HG03432 (cell line): ENCODE measurements around the gene ATP6V1C2.
"Not testable (repeated sequence)": the region's sequence is repeated elsewhere in the genome, so short reads cannot be mapped to it uniquely, and the experiment has no call there.

Experiments
- ATAC-seq: cut with Tn5 transposase; IDR thresholded peaks from one replicate; pipeline ENCODE4 v1.9.1; 2021; ENCODE audit warnings: mild to moderate bottlenecking, moderate library complexity; ENCODE audit not compliant: unreplicated experiment

ATP6V1C2 gene

GRCh38 chr2:10811517-10811916 lies 90.1 kb downstream of the ATP6V1C2 start:
- no peak for ATAC-seq

GRCh38 chr2:10812362-10813162 lies 91.1 kb downstream of the ATP6V1C2 start, which contains the start of gene PDIA6:
PDIA6 (minus strand) TSS chr2:10812785; CDS start chr2:10812696, 89 bp downstream.
- ATAC-seq = peak; percentile 91

DNA sequence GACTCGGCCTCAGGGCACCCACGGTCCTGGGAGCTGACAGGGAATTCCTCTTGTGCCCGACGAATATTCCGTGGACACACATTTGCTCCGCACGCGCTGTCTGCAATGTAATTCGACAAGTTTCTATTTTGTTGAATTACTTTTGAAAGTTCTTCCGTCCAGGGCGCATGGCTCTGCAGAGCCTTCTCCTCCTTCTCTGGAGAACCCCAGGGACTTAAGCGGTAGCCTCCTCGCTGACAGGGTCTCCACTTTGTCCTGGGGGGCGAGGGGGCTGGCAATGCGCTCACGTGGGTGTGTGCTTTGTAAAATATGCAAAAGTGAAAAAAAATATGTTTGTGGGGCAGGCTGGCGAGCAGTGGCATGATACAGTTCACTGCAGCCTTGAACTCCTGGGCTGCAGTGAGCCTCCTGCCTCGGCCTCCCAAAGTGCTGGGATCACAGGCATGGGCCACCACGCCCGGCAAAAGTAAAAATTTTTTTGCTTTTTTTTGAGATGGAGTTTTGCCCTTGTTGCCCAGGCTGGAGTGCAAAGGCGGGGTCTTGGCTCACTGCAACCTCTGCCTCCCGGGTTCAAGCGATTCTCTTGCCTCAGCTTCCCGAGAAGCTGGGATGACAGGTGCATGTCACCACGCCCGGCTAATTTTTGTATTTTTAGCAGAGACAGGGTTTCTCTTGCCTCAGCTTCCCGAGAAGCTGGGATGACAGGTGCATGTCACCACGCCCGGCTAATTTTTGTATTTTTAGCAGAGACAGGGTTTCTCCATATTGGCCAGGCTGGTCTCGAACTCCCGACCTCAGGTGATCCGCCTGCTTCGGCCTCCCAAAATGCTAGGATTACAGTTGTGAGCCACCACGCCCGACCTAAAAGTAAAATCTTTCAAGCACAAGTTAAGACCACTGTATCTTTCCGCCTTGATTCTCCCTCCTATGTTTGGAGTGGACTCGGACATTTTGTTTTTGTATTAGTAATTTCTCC lies 92.0 kb downstream of the ATP6V1C2 start:
- not testable (repeated sequence) for ATAC-seq

DNA sequence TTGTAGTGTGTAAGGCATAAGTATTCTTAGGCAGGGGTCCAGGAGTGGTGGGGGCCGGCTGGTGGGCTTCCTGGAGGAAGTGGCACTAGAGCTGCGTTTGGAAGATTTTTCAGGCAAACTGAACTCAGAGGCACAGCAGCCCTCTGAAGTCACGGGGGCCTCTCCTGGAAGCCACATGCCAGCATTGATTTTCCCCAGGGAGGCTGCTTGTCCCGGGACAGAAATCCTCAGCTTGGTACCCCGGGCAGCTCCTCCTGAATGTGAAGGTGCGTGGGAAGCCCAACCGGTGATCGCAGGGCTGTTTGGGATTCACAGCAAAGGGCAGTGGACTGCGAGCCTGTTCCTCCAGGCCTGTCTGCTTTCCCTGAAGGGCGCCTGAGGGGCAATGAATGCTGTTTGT lies 92.7 kb downstream of the ATP6V1C2 start:
- no peak for ATAC-seq

DNA sequence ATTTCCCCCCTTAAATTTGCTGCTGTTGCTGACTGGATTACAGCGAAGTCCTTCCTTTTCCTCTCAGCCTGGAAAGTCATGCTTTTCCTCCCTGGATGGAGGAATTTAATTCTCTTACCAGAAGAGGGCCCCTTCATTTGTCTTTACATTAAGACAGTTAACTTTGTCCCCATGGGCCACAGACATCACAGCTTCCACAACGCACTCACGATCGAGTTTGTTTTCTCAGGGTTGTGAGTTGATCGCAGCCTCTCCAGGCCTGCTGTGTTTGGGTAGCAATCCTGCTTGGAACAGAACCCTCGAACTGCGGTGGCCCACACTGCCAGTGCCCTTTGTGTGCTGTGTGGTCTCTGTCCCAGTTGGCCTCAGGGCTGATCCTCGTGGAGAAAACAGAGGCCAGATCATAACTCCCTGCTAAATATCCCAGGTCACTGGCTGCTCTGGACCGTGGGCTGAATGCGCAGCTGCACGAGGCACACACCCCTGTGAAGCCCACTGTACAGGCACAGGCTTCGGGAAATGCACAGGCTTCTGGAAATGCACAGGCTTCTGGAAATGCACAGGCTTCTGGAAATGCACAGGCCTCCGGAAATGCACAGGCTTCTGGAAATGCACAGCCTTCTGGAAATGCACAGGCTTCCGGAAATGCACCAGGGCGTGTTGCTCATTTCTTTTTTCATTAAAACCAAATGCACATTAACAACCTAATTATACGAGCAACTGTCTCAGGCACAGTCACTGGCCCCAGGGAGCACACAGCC lies 93.3 kb downstream of the ATP6V1C2 start:
- no peak for ATAC-seq

DNA sequence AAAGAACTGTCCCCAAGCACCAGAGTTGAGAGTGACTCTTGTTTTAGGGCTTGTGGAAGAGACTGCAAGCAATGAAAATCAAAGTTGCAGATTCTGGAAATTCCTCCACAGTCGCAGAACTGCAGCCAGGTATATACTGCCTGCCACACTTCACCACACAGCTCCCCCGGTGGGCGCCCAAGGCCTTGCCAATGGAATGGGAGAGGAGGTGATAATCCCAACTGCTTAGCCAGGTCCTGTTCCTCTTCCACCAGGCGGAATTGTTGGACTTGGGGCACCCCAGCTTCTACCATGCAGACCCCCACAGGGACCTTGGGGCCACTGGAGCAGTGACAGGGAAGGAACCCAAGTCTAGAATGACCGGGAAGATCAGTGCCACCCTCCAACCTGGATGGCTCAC lies 96.0 kb downstream of the ATP6V1C2 start:
- ATAC-seq = no peak

GRCh38 chr2:10818305-10818704 lies 96.9 kb downstream of the ATP6V1C2 start:
- ATAC-seq = not testable (repeated sequence)

- no peak for ATAC-seq
Measured at GRCh38 chr2:10818984-10819383, 97.6 kb downstream of the ATP6V1C2 start.

DNA sequence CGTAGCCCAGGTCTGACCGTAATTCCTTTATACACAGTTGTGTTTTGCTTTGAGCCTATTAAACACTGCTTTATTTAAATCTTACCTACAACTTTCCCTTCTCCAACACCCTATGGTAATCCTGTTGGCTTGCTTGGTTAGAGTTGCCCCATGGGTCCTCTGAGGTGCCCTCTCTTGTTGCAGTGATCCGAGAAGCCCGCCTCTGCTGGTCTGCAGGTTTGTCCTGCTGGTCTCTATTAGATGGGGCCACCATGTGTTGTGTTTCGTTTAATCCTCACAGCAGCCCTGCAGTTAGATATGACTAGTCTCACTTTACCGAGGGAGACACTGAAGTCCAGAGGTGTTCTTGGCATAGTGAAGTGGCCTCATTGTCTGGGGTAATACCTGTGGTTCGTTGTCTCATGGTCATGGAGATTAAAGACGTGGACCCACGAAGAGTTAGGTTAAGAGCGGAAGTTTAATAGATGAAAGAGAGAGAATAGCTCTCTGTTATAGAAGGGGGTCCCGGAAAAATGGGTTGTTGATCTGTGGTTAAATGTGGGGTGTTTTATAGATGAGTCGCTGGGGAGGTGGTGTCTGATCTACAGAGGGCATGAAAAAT lies 98.4 kb downstream of the ATP6V1C2 start:
- no peak for ATAC-seq

- ATAC-seq = no peak
Measured at GRCh38 chr2:10820562-10820961, 99.1 kb downstream of the ATP6V1C2 start.

DNA sequence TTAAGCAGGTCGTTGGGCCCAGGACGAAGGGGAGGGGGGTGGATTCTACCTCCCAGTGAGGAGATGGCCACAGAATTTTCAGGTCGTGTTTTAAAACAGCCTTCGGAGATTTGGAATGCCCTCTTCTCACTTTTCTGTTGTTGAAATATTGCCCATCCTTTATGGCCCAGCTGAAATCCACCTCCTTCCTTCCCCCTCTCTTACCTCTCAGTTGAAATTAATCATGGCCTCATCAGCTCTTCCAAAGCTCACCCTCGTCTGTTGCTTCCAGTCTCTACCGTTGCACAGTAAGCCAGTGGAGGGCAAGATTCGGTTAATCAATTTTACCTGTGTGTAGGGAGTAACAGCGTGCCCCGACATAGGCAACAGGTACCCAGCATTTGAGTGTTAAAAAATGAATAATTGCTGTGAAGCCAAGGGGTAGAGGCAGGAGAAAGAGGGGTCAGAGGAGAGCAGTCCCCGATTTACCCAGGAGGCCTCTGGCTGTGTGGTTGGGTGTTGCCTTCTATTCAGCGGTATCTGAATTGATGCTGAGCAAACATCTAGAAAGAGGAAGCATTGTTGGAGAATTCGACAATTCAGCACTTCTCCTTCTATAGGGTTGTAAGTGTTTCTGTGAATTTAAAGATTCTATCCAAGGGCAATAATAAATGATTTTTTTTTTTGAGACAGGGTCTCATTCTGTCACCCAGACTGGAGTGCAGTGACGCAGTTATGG lies 99.7 kb downstream of the ATP6V1C2 start:
- ATAC-seq = no peak

DNA sequence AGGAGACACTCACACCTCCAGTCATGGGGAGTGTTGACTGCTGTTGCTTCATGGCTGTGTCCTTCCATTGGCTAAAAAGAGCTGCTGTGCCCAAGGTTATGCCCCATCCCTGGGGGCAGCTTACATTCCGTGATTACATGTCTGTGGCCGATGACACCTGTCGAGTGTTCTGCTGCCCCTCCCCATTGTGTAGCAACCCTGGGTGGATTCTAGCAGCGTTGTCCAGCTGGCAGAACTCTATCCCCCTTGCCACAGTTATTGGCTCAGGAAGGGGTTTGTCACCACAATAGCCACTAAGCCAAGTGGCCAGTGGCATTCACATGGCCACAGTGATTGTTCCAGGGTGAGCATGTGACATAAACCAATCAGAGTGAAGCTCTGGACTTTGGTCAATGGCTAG lies 102.8 kb downstream of the ATP6V1C2 start:
- no peak for ATAC-seq

DNA sequence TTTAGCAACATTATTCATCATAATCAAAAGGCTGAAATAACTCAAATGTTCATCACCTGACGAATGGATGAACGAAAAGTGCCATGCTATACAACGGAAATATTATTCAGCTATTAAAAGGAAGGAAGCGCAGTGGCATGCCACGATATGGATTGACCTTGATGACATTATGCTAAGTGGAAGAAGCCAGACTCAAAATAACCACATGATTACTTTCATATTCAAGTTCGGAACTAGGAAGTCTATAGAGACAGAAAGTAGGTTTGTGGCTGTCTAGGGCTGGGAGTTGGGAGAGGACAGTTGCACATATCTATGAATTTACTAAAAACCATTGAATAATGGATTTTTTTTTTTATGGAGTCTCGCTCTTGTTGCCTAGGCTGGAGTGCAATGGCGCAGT lies 104.6 kb downstream of the ATP6V1C2 start:
- no peak for ATAC-seq

- no peak for ATAC-seq
Measured at GRCh38 chr2:10826625-10827024, 105.2 kb downstream of the ATP6V1C2 start.

DNA sequence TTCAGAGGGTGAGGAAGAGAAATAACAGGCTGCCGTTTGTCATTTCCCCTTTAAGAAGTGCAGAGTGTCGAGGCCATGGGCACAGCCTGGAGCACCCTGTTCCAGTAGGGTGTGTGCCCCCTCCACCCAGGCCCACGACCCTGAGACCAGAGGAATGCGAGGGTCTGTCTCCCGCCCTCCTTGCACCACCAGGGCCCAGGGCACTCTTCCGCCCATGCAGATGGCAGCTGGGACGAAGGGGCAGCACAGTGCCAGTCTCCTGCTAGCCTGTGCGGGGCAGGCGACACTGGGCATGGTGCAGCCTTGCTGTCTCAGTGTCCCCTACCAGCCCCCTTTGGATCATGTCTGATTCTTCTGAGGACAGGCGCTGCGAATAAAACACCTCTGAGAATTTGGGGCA lies 106.9 kb downstream of the ATP6V1C2 start:
- no peak for ATAC-seq

DNA sequence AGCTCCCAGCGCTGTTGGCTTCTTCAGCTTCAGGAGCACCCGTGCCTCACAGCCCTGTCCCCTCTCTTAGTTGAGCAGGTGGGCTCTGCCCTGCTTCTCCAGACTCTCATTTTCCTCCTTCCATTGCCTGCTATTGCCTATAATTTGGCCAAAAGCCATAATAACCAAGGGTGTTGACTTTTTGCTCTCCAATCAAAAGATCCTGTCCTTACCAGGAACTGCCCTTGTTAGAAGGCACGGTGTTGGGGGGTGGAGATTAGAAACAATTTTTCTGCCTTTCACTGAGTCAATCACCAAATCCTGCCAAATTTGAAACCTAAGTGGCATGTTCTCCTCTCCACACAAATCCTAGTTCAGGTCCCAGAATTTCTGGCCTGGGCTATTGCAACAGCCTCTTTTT lies 107.9 kb downstream of the ATP6V1C2 start:
- no peak for ATAC-seq

DNA sequence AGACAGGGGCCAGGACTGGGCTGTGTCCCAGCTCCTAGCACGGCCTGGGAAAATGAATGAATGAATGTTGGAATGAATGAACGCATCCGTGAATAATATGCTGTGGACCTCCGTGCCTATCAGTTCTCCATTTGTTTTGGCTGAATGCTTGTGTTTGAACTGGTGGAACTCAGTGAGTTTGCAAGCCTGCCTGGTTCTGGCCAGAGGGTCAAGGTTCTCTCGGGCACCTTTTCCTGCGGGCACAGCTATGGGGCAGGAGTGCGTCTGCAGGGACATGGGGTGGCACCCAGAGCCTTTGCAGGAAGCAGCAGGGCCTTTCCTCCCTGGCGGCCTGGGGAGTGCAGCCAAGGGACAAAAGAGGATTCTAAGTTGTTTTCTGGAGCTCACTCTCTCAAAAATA lies 108.8 kb downstream of the ATP6V1C2 start:
- ATAC-seq = no peak

DNA sequence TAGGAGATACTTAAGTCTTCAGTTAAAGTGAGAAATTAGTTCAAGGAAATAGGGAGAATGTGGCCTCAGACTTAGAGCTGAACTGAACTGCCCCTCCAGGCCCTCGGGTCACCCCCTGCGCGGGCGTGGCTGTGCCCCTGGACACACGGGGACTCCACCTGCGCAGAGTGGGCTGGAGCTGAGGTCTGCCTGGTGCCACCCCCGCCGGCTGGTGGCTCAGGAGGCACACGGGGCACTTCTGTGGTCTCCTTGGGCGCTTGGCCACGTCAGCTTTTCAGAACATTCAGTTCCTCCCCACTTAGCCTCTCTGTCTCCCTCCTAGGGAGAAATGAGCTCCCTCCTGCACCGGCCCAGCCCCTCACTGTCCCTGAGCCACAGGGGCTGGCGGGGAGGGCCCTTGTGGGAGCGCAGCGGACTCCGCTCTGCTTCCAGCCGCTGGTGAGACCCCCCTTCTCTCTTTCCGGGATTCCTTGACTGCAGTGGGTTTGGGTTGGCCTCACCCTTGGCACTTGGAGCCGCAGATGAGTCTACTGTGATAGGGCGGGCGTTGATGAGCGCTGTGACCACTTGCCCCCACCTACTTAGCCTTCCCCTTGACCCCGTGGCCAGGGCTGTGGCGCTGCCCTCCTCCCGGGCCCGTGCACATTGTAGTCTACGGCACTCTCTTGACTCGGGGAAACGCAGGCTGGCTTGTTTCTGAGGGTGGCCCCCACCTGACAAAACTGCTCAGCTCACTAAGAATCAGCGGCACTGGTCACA lies 109.4 kb downstream of the ATP6V1C2 start:
- no peak for ATAC-seq

GRCh38 chr2:10831400-10831985 lies 110.1 kb downstream of the ATP6V1C2 start:
- ATAC-seq = no peak
